GM21825 (cell line): ENCODE data around the gene ARID4B.

Experiments
- ATAC-seq: cut with Tn5 transposase; IDR thresholded peaks from one replicate; pipeline ENCODE4 v1.9.1; 2021; ENCODE audit warnings: mild to moderate bottlenecking, moderate library complexity; ENCODE audit not compliant: unreplicated experiment

ARID4B gene

GRCh38 chr1:235133086-235133485 lies 194.9 kb downstream of the ARID4B start:
- no peak for ATAC-seq

- ATAC-seq: no peak
Measured at GRCh38 chr1:235131961-235132360, 196.0 kb downstream of the ARID4B start.

GRCh38 chr1:235130766-235131270 lies 197.2 kb downstream of the ARID4B start:
- no peak for ATAC-seq

DNA sequence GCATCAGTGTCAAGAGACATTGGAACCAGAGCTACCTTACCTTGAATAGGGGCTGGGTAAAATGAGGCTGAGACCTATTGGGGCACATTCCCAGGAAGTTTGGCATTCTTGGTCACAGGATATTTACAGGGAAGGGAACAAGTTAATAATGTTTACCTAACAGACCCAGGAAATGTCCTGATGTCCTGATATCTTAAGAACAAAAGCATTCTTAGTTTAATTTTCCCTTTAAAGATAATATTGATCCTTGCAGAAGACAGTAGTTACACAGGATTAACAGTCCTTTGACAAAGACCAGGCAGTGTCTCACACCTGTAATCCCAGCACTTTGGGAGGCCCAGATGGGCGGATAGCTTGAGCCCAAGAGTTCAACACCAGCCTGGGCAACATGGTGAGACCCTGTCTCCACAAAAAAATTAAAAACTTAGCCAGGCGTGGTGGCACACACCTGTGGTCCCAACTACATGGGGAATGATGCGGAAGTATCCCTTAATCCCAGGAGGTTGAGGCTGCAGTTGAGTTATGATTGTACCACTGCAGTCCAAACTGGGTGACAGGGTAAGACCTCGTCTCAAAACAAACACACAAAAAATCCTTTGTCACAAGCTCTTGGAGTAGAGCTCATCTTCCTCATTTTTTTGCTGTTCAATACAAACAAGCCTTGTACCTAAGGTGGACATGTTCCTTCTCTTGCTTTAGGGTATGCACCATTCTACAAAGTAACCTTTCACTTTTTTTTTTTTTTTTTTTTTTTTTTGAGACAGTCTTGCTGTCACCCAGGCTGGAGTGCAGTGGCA lies 198.0 kb downstream of the ARID4B start:
- ATAC-seq: no peak

DNA sequence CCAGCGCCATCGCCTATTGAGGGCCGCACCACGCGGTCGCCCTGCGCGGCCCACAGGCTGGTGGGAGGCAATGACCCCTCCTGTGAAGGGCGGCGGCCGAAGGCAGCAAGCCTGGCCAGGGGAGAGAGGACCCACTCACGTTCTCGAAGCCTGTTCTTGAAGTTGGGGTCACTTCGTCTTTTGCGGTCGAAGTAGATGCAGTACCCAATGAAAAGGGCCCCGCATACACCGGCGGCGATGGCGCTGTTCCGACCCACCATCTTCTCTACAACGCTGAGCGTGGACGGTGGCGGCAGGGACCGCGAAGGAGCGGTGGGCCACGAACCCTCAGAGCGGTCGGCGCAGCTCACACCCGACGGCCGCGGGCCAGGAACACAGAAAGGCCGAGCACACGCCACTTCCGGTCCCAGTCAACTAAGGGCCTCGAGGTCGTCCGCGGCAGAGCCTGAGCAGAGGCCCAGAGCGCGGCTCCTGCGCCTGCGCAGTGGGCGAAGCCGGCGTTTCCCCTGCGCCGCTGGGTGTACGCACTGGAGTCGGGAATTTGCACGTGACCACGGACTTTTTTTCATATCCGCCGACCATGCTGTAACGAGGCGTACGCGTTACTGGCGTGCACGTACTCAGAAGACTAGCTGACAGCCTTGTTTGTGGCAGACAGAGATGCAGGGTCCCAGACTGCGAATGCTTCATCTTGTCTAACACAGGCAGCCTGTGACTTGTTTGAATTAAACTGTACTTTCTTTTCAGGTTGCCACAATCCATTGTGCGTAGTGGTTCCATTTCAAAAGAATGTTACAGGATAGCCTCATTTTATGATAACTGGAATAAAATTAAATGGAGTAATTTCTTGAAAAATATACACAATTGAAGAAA lies 199.3 kb downstream of the ARID4B start, which contains the start of gene TOMM20:
Gene TOMM20 (minus strand): TSS at position 382 of the 873 bp plus-strand sequence. CDS start 122 bp downstream, at position 260.
- peak; percentile 94 for ATAC-seq

- ATAC-seq: no peak
Measured at GRCh38 chr1:235127732-235128455, 200.1 kb downstream of the ARID4B start.

DNA sequence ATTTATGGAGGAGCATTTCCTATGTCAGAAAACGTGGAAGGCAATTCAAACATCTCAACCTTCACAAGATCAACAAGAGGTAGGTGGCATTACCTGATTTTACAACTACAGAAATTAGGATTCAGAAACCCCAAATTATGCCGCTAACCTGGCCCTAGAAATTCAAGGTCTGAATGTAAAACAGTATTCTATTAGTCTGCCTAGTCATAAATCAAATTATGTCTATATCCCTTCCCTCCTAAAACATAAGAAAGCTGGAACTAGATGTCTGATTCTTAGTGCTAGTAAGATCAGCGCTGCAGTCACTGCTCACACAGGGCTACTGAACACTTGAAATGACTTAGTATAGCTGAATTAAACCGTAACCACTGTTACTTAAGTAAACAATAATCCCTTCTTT lies 200.8 kb downstream of the ARID4B start:
- ATAC-seq: no peak

- no peak for ATAC-seq
Measured at GRCh38 chr1:235124665-235125064, 203.3 kb downstream of the ARID4B start.

DNA sequence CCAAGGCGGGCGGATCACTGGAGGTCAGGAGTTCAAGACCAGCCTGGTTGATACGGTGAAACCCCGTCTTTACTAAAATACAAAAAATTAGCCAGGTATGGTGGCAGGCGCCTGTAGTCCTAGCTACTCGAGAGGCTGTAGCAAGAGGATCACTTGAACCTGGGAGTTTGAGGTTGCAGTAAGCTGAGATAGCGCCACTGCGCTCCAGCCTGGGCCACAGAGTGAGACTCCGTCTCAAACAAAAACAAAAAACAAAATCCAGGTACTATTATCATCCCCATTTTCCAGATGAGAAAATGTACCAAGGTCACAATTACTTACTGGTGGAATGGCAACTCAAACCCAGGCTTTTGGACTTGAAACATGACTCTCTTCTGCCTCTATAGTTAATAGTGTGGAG lies 203.9 kb downstream of the ARID4B start:
- ATAC-seq: no peak

DNA sequence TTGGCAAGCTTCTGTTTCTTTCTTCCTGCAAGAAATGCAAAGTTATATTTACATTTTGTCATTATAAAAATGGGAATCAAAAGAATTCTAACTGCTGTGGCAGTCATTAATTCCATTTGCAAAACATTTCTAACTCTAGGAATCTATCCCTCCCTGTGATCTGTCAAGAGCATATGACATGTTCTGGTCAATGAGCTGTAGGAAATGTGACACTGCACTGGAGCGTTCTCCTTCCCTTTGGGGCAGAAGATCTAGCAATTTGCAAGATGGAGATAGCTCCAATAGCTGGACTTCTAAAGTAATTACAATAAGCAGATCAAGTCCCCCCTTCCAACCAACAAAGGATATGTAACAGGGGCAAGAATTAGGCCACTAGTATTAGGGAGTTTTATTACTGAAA lies 205.6 kb downstream of the ARID4B start:
- ATAC-seq: no peak
